GOT3 (cell line): Measurements from ENCODE around the gene EIF2S2.
"Not testable (repeated sequence)": the region's sequence is repeated elsewhere in the genome, so short reads cannot be mapped to it uniquely, and the experiment has no call there.

ENCODE experiments used
- DNase-seq: peaks from one replicate; lab custom pipeline; 2025; ENCODE audit warnings: mixed read lengths; lab: John Stamatoyannopoulos, UW

EIF2S2 gene, protein sequence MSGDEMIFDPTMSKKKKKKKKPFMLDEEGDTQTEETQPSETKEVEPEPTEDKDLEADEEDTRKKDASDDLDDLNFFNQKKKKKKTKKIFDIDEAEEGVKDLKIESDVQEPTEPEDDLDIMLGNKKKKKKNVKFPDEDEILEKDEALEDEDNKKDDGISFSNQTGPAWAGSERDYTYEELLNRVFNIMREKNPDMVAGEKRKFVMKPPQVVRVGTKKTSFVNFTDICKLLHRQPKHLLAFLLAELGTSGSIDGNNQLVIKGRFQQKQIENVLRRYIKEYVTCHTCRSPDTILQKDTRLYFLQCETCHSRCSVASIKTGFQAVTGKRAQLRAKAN

DNA sequence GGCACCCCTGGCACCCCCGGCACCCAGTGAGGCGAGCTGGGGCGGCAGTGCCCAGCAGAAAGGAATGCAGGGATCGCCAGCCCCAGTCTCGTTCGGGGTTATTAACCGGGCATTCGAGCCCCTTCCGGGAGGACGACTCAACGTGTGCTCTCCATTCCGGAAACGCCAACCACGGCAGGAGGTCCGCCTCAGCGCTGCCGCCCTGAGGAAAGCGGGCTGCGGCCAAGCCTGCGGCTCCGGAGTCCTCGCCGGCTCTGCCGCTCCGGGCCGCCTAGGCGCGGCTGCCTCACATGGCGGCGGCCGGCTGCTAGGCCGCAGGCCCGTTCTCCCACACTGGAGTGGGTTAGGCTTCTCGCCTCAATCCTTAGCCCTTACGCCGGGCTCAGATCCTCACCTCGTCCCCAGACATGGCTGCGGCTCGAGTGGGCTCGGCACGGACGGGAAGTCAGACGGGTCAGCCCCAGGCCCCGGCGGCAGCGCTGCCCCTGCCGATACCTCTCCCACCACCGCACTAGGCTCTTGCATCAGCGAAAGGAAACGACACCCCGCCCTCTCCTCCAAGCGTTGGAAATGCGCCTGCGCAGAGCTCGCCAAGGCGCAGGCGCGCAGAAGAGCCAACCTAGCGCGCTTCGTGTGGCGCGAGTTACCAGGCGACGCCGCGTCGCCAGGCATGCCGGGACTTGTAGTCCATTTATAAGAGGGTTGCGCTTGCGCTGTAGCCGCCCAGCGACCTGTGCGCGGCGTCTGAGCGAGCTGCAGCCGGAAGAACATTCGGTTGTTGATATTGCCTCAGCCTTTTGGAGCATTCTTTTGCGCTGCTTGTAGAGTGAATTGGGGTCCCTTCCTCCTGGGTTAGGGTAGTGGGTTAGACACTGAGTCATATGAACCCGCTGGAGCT lies at the start of gene EIF2S2:
TSS of gene EIF2S2 (minus strand) at position 542 of the 898 bp plus-strand sequence. CDS start at position 409, 133 bp downstream.
- DNase-seq: peak; percentile 95

DNA sequence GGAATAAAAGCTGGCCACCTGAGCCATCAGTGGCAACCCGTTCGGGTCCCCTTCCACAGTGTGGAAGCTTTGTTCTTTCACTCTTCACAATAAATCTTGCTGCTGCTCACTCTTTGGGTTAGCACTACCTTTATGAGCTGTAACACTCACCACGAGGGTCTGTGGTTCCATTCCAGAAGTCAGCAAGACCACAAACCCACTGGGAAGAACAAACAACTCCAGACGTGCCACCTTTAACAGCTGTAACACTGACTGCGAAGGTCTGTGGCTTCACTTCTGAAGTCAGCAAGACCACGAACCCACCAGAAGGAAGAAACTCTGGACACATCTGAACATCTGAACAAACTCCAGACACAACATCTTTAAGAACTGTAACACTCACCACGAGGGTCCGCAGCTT lies 45.7 kb upstream of the EIF2S2 start:
- not testable (repeated sequence) for DNase-seq

DNA sequence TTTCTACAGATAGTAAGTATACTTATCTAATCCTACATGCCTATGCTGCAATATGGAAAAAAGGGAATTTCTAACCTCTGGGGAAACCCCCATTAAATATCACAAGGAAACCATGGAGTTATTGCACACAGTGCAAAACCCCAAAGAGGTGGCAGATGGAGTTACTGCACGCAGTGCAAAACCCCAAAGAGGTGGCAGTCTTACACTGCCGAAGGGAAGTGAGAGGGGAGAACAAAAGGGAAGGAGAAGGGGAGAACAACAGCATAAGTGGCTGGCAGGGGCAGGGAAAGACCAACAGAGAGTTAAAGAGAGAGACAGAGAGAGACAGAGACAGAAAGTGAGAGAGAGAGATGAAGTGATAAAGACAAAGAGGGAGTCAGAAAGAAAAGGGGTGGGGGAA lies 43.8 kb upstream of the EIF2S2 start:
- no peak for DNase-seq

DNA sequence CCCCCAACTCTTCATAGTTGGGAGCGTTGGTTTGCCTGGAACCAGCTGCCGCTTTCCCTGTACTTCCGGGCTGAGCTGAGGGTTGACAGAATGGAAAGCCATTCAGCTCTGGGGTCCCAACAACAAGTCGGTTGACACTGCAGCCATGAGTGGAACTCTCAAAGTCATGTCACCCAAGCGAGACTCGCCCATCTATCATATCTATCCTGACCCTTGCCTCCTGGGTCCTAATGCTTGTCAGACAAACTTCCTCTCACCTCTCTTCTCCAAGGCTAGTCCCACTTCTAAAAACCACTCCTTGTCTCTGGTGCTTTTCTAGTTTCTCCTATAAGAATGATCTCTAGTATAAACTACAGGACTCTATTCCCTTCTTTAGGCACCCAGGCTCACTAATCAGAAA lies 41.1 kb upstream of the EIF2S2 start:
- not testable (repeated sequence) for DNase-seq

DNA sequence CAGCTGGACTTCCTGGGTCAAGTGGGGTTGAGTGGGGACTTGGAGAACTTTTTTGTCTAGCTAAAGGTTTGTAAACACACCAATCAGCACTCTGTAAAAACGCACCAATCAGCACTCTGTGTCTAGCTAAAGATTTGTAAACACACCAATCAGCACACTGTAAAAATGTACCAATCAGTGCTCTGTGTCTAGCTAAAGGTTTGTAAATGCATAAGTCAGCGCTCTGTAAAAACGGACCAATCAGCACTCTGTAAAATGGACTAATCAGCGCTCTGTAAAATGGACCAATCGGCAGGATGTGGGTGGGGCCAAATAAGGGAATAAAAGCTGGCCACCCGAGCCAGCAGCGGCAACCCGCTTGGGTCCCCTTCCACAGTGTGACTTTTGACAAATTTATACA lies 40.0 kb upstream of the EIF2S2 start:
- not testable (repeated sequence) for DNase-seq

DNA sequence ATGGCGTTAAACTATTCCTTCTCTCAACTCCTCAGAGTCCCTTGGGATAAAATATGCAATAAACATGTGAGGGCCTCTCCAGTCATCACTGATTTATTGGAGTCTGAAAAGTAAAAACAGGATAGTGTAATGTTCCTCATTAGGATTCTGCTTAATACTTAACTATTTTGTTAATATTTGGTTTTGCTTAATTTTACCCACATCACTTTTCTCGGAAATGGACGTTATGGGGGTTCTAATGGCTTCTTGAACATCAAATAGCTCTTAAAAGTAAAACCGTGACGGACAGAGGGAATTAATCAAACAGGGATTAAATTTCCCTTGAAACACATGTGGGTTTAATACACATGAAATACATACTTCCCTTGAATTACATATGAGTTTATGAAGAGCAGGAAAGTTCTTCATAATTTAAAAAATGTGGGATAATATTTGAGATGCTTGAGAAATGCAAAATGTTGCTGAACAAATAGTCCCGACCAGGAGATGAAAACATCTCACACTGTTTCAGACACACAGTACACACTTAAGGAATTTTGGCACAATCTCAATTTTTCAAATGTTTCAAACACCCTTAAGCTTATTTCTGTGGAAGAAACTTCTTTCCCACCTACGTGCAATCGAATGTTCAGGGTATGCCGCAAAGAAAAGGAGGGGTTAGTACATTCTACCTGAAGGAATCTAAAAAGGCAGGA lies 38.4 kb upstream of the EIF2S2 start:
- DNase-seq: no peak

DNA sequence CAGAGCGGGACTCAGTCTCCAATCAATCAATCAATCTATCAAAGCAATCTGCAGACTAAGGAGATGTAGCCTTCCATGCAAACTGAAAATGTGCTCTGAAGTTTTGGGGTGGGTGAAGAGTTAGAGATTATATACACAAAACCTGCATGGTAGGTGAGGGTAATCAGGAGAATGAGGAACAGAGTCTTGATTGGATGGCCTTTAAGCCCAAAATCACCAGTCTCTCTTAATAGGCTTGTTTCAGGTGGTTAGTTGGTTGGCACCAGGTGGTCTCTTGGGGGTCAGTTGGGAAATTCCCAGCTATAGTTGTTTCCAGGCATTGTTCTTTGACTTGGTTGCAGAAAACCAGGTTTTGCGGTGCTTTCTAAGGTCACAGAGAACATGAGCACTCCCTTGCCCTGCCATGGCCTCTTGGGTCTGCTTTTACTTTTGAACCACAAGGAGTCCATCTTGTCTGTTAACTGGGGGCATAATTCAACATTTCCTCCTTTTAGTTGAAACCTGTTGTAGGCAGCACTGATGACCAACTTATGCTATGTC lies 33.3 kb upstream of the EIF2S2 start:
- DNase-seq: no peak

DNA sequence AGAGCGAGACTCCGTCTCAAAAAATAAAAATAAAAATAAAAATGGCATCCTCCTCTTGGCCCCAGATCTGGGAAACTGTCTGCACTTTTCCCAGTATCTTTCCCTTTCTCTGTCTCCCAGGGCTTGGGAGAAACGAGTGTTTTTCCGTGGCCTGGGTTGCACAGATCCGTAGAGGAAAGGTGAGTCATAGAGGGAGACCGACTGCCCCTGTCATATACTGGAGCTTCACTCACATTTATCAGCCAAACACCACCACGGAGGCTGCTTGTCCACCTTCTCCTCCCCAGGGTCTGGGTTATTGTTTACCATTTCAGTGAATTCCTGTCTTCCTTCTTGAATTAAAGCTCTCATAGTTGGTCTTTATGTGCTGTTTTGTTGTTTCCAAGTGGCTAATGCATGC lies 31.9 kb upstream of the EIF2S2 start:
- DNase-seq: no peak

DNA sequence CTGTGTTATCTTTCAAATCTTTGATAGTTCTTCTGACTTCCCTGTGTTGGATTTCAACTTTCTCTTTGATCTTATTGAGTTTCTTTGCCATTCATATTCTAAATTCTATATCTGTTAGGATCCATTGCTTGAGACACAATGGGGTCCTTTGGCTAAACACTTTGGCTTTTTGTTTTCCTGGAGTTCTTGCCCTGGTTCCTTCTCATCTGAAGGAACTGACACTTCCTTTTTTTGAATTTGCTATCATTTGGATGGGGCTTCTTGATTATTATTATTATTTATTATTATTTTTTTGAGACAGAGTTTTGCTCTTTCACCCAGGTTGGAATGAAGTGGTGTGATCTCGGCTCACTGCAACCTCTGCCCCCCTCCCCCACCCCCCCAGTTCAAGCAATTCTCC lies 30.1 kb upstream of the EIF2S2 start:
- DNase-seq: no peak

DNA sequence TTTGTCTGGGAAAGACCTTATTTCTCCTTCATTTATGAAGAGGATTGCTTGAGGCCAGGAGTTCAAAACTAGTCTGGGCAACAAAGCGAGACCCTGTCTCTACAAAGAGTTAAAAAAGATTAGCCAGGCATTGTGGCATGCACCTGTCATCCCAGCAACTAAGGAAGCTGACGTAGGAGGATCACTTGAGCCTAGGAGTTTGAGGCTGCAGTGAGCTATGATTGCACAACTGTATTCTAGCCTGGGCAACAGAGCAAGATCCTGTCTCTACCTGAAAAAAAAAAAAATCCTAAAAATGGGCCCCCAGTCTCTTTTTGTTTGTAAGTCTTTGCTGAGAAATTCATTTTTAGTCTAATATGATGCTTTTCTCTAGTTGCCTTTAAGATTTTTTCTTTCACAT lies 29.2 kb upstream of the EIF2S2 start:
- no peak for DNase-seq

DNA sequence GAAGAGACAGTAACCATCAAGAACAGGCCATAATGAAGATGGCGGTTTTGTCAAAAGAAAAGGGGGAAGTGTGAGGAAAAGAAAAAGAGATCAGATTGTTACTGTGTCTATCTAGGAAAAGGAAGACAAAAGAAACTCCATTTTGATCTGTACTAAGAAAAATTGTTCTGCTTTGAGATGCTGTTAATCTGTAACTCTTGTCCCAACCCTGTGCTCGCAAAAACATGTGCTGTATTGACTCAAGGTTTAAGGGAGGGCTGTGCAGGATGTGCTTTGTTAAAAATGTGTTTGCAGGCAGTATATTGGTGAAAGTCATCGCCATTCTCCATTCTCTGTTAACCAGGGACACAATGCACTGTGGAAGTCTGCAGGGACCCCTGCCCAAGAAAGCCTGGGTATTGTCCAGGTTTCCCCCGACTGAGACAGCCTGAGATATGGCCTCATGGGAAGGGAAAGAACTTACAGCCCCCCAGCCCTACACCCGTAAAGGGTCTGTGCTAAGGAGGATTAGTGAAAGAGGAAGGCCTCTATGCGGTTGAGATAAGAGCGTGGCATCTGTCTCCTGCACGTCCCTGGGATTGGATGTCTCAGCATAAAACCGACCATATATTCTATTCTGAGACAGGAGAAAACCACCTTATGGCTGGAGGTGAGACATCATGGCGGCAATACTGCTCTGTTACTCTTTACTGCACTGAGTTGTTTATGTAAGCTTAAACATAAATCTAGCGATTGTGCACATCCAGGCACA lies 23.7 kb upstream of the EIF2S2 start:
- DNase-seq: not testable (repeated sequence)

DNA sequence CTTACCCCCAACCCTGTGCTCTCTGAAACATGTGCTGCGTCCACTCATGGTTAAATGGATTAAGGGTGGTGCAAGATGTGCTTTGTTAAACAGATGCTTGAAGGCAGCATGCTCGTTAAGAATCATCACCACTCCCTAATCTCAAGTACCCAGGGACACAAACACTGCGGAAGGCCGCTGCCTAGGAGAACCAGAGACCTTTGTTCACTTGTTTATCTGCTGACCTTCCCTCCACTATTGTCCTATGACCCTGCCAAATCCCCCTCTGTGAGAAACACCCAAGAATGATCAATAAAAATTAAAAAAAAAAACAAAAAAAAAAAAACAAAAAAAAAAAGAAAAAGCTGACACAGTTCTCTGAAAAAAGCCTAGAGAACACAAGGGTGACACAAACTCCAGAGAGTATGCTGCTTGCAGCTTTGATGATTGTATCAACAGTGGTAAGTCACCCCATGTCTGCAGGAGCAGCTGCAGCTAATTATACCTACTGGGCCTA lies 21.4 kb upstream of the EIF2S2 start:
- not testable (repeated sequence) for DNase-seq

DNA sequence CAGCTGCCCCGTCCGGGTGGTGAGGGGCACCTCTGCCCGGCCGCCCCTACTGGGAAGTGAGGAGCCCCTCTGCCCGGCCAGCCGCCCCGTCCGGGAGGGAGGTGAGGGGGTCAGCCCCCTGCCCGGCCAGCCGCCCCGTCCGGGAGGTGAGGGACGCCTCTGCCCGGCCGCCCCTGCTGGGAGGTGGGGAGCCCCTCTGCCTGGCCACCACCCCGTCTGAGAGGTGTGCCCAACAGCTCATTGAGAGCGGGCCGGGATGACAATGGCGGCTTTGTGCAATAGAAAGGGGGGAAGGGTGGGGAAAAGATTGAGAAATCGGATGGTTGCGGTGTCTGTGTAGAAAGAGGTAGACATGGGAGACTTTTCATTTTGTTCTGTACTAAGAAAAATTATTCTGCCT lies 20.9 kb upstream of the EIF2S2 start:
- not testable (repeated sequence) for DNase-seq

DNA sequence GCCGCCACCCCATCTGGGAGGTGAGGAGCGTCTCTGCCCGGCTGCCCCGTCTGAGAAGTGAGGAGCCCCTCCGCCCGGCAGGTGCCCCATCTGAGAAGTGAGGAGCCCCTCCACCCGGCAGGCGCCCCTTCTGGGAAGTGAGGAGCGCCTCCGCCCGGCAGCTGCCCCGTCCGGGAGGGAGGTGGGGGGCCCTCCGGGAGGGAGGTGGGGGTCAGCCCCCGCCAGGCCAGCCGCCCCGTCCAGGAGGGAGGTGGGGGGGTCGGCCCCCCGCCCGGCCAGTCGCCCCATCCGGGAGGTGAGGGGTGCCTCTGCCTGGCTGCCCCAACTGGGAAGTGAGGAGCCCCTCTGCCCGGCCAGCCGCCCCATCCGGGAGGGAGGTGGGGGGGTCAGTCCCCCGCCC lies 20.4 kb upstream of the EIF2S2 start:
- not testable (repeated sequence) for DNase-seq

DNA sequence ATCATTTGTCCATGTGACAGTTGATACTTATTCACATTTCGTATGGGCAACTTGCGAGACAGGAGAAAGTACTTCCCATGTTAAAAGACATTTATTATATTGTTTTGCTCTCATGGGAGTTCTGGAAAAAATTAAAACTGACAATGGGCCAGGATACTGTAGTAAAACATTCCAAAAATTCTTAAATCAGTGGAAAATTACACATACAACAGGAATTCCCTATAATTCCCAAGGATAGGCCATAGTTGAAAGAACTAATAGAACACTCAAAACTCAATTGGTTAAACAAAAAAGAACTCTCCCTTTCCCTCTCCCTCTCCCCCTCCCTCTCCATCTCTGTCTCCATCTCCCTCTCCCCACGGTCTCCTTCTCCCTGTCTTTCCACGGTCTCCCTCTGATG lies 19.4 kb upstream of the EIF2S2 start:
- no peak for DNase-seq

DNA sequence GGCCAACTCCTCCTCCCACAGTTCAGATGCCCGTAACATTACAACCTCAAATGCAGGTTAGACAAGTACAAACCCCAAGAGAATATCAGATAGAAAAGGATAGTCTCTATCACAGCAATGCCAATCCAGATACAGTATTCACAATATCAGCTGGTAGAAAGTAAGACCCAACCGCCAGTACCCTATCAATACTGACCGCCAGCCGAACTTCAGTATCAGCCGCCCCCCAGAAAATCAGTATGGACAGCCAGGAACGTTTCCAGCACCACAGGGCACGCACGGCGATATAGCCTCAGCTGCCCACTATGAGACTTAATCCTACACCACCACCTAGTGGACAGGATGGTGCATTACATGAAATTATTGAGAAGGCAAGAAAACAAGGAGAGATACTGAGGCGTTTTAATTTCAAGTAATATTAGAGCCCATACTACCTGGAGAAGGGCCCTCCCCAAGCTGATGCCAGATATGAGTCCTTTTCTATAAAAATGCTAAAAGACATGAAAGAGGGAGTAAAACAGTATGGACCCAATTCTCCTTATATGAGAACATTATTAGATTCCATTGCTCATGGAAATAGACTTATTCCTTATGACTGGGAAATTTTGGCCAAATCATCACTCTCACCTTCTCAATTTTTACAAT lies 17.6 kb upstream of the EIF2S2 start:
- DNase-seq: peak; percentile 15

DNA sequence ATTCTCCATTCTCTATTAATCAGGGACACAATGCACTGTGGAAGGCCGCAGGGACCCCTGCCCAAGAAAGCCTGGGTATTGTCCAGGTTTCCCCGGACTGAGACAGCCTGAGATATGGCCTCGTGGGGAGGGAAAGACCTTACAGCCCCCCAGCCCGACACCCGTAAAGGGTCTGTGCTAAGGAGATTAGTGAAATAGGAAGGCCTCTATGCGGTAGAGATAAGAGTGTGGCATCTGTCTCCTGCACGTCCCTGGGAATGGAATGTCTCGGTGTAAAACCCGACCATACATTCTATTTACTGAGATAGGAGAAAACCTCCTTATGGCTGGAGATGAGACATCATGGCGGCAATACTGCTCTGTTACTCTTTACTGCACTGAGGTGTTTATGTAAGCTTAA lies 15.7 kb upstream of the EIF2S2 start:
- no peak for DNase-seq

DNA sequence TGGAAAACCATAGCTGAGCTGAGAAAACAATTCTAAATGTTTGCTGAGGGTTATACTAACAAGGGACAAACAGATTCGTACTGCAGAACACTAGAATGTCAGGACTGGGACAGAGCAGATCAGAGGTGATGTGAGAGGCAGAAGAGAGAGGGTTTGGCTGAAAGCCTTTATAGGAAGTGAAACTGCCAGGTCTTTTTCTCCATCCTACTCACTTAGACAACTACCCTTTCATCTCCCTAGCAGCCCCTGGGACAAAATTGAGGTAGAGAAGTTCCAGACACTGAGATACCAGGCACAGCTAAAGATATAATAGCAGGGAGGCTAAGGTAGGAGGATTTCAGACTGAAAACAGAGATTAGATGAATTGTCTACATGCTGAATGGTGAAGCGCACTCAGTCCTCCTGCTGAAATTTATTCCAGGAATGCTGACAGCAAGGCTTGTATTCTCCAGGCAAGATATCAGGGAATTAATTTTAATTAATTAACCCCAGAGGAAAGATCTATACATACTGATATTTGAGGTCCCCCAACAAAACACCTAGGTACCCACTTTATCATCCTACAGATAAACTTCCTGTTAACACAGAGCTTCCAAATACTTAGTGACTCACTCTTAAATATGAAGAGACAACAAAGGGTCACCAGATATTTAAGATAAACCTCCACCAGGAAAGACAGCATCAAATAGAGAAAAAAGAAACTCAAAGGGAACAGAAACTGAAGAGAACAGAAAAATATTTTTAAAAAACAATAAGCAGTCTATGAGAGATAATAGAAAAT lies 12.6 kb upstream of the EIF2S2 start:
- no peak for DNase-seq

DNA sequence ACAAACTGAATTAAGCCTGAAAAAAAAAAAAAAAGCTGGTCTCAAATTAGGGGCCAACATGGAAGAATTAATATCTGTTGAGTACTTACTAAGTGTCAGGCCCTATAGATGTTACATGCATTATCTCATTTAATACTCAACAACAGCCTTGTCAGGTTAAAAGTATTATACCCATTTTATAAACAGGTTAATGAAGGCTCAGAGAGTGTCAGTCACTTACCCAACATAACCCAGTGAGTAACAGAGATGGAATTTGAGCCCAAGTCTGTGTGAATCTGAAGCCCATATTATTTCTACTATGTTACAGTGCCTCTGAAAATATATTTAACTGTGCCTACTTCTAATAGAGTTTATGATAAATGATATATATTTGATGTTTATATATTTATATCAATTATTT lies 11.3 kb upstream of the EIF2S2 start:
- DNase-seq: no peak
